ENCODE data around the gene IFIT2.

DNA sequence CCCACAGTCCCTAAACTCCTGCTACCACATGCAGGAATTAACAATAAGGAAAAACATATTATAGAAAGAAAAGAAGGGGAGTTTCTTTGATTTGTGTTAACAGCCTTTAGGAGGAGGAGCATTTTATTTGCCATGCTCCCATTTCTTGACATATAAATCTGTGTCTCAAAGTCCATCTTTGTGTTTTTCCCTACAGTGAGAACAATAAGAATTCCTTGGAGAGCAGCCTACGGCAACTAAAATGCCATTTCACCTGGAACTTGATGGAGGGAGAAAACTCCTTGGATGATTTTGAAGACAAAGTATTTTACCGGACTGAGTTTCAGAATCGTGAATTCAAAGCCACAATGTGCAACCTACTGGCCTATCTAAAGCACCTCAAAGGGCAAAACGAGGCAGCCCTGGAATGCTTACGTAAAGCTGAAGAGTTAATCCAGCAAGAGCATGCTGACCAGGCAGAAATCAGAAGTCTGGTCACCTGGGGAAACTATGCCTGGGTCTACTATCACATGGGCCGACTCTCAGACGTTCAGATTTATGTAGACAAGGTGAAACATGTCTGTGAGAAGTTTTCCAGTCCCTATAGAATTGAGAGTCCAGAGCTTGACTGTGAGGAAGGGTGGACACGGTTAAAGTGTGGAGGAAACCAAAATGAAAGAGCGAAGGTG lies 4.1 kb downstream of the IFIT2 start:
- no peak for TF ChIP-seq ZNF274 (IDR thresholded peaks at IDR 0.05; ENCODE audit: low read depth, low read length)
- no peak for TF ChIP-seq SUZ12 (IDR thresholded peaks at IDR 0.05; ENCODE audit: extremely low read depth, insufficient read depth, insufficient read length)
- no peak for TF ChIP-seq YY1 (IDR thresholded peaks at IDR 0.05; ENCODE audit: insufficient read depth, insufficient read length)

All from NT2/D1 (cell line).